ENCODE results near the gene FOXP1. TPM values are rescaled to one million over a fixed set of nuclear protein-coding genes. Genes with fewer than 3 reads are reported as not detected.

Gene FOXP1
- total and polyA plus RNA-seq, 2 of the 13 experiments (the other 11 are each of a cell fraction or from before 2014, with no cell fraction given) = 40.4 to 59.0 TPM

DNA sequence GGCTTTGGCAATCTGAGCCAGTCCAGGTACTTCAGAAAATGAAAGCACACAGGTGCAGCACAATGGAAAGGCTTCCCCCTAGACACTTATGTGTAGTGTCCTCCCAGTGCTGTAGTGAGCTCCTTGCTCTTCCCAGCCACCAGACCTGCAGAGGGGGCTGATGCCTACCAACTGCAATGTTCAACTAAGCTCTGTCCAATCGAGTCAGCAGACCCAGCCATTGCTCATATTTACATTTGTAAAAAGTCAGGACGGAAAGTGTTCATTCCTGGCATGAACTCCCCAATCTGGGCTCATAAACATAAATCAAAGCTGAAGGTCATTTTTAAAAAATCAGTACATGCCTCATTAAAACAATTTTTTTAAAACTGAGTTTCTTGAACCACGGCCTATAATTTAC, 73.0 kb downstream of the FOXP1 start:
- 0 out of 2 replicates have a peak, but pooled peaks cover 7% of the 10 kb centered on the region for H3K4me1 ChIP-seq (ENCODE audit: insufficient read depth, low read length)
- H3K9ac ChIP-seq (ENCODE audit: insufficient read depth, low read depth, low read length) = no peak overlapping the region
- DNase-seq (ENCODE audit: low spot score) (peak; percentile 4), FAIRE-seq (no peak), ATAC-seq (peak; percentile 67)
- intact Hi-C loops (cut with micrococcal nuclease; ENCODE audit: unreplicated experiment) = no loop called here
- no peaks in the 10 kb centered on the region for H3K9me3 ChIP-seq (ENCODE audit: low read length)
- ChIA-PET POLR2A (no interaction called here), CTCF (ENCODE audit: low intra/inter-chr PET ratio, low total read pairs) (no interaction called here)
- no TSS peak for BruUV-seq (replicated peaks)
- H3K36me3 ChIP-seq (replicated peaks in 1 of 2; ENCODE audit: control insufficient read depth in 1 of 2, insufficient read depth in 2 of 2, low read length in 2 of 2) = no peaks in the 10 kb centered on the region; a peak in 2 of 5 replicates
- peaks cover 10% of the 10 kb centered on the region for H4K20me1 ChIP-seq (ENCODE audit: insufficient read depth, low read length)
- H3K79me2 ChIP-seq (ENCODE audit: insufficient read depth, low read length) = peaks cover 40% of the 10 kb centered on the region
- no peak overlapping the region for H3K4me2 ChIP-seq (ENCODE audit: low read depth, low read length)
- no peak overlapping the region for H3K4me3 ChIP-seq (replicated peaks in 1 of 3; ENCODE audit: insufficient read depth in 1 of 3, low read depth in 2 of 3, low read length in 3 of 3)
- no peak for TF ChIP-seq THAP11 (CRISPR knock-in tag; IDR thresholded peaks at IDR 0.05)
- no peak for TF ChIP-seq FOXP4 (CRISPR knock-in tag; IDR thresholded peaks at IDR 0.05)
- 0 out of 2 replicates have a peak, but pooled peaks have one; percentile 14 for TF ChIP-seq STAG1 (CRISPR knock-in tag; IDR thresholded peaks at IDR 0.05)
- no peak for TF ChIP-seq HMG20B (CRISPR knock-in tag; conservative IDR thresholded peaks at IDR 0.05)
- no peaks in the 10 kb centered on the region for H3K27me3 ChIP-seq (ENCODE audit: control insufficient read depth in 1 of 2, insufficient read depth in 2 of 2, low read length in 2 of 2)
- in situ Hi-C loops (cut with HindIII; ENCODE audit: extremely low pct_ligation_motif_present, low pct_unique_long_range_greater_than_20kb) = no loop called here
- no peak overlapping the region for H3K27ac ChIP-seq (ENCODE audit: extremely low read length, insufficient read depth, low read length)
- no peak overlapping the region for H2AFZ ChIP-seq (ENCODE audit: low read length)
- 89% methylated on average over 3 of the region's 3 CpGs for WGBS (ENCODE audit: low lambda C conversion rate)

- intact Hi-C loops (cut with micrococcal nuclease; ENCODE audit: unreplicated experiment) (no loop called here), in situ Hi-C loops (cut with HindIII; ENCODE audit: extremely low pct_ligation_motif_present, low pct_unique_long_range_greater_than_20kb) (no loop called here)
- no peak for DNase-seq (ENCODE audit: low spot score)
- Histone ChIP-seq H3K27ac (ENCODE audit: extremely low read length, insufficient read depth, low read length) (no peak overlapping the region), H3K9ac (ENCODE audit: insufficient read depth, low read depth, low read length) (no peak overlapping the region), H3K4me2 (ENCODE audit: low read depth, low read length) (no peak overlapping the region), H3K27me3 (ENCODE audit: control insufficient read depth in 1 of 2, insufficient read depth in 2 of 2, low read length in 2 of 2) (no peaks in the 10 kb centered on the region), H3K9me3 (ENCODE audit: low read length) (no peaks in the 10 kb centered on the region), H3K79me2 (ENCODE audit: insufficient read depth, low read length) (peaks cover 36% of the 10 kb centered on the region), H3K4me3 (replicated peaks in 1 of 3; ENCODE audit: insufficient read depth in 1 of 3, low read depth in 2 of 3, low read length in 3 of 3) (no peak overlapping the region), H3K36me3 (replicated peaks in 1 of 2; ENCODE audit: control insufficient read depth in 1 of 2, insufficient read depth in 2 of 2, low read length in 2 of 2) (no peaks in the 10 kb centered on the region; a peak in 3 of 5 replicates), H3K4me1 (ENCODE audit: insufficient read depth, low read length) (0 out of 2 replicates have a peak, but pooled peaks cover 5% of the 10 kb centered on the region), H2AFZ (ENCODE audit: low read length) (no peak overlapping the region), H4K20me1 (ENCODE audit: insufficient read depth, low read length) (peaks cover 3% of the 10 kb centered on the region)
- ATAC-seq = no peak
- POLR2A ChIA-PET = no interaction called here
- no peak for FAIRE-seq
- no TSS peak for BruUV-seq (replicated peaks)
- CTCF ChIA-PET (ENCODE audit: low intra/inter-chr PET ratio, low total read pairs) = no interaction called here
- WGBS (ENCODE audit: low lambda C conversion rate) = 95% methylated on average over 3 of the region's 3 CpGs
- TF ChIP-seq ETS1 (CRISPR knock-in tag; IDR thresholded peaks at IDR 0.05) (no peak), ZNF562 (CRISPR knock-in tag; IDR thresholded peaks at IDR 0.05; ENCODE audit: borderline replicate concordance) (no peak), ZNF253 (CRISPR knock-in tag; IDR thresholded peaks at IDR 0.05; ENCODE audit: borderline replicate concordance) (no peak), ZNF230 (CRISPR knock-in tag; IDR thresholded peaks at IDR 0.05) (no peak), POLR2G (IDR thresholded peaks at IDR 0.05; ENCODE audit: low read depth, low read length) (no peak), ZNF207 (IDR thresholded peaks at IDR 0.05; ENCODE audit: borderline replicate concordance) (no peak), AKNA (CRISPR knock-in tag; IDR thresholded peaks at IDR 0.05; ENCODE audit: borderline replicate concordance) (no peak), ZNF24 (IDR thresholded peaks at IDR 0.05) (no peak)
These were observed 74.5 kb downstream of the FOXP1 start for GRCh38 chr3:71509066-71509465.
